ENCODE results near the gene GPR143. TPM values are rescaled to one million over a fixed set of nuclear protein-coding genes. Genes with fewer than 3 reads are reported as not detected.

Gene GPR143
- total and polyA plus RNA-seq, 2 of the 4 experiments (the other 2 are of a cell fraction): 0.07 TPM; not detected in 1

- Histone ChIP-seq H4K91ac (ENCODE audit: insufficient read depth, low read depth, low read length) (no peak overlapping the region), H4K20me1 (ENCODE audit: insufficient read depth, low read length) (no peaks in the 10 kb centered on the region), H3K56ac (ENCODE audit: extremely low read depth, insufficient read depth, low read length) (no peak overlapping the region), H3K36me3 (ENCODE audit: control insufficient read depth, insufficient read depth, low read length) (peaks cover 3% of the 10 kb centered on the region), H3K18ac (ENCODE audit: low read depth, low read length) (no peak overlapping the region), H2AFZ (replicated peaks; ENCODE audit: low read length, poor library complexity) (no peak overlapping the region), H2BK120ac (ENCODE audit: low read depth, low read length) (no peak overlapping the region), H2BK20ac (ENCODE audit: low read depth, low read length) (no peak overlapping the region), H2AK5ac (ENCODE audit: low read depth, low read length) (no peak overlapping the region), H3K27ac (ENCODE audit: insufficient read depth, low read length) (no peak overlapping the region; the same call in 1 of the 2 replicates), H3K9me3 (ENCODE audit: control insufficient read depth, insufficient read depth, low read length) (peaks cover 3% of the 10 kb centered on the region; the same call in 1 of the 2 replicates), H3K14ac (replicated peaks; ENCODE audit: low read depth, low read length) (no peak overlapping the region; the same call in 1 of the 2 replicates), H3K9ac (ENCODE audit: low read depth, low read length) (no peak overlapping the region), H3K4me3 (ENCODE audit: insufficient read depth, low read depth, low read length) (no peak overlapping the region), H4K5ac (ENCODE audit: low read depth, low read length) (no peak overlapping the region), H2AK9ac (replicated peaks; ENCODE audit: low read depth, low read length, poor library complexity) (no peak overlapping the region), H3K9me1 (ENCODE audit: insufficient read depth, low read length) (peaks cover 13% of the 10 kb centered on the region), H2BK5ac (ENCODE audit: low read depth, low read length, poor library complexity, severe bottlenecking) (no peak overlapping the region), H3K4me2 (ENCODE audit: low read depth, low read length) (no peak overlapping the region), H3K23ac (ENCODE audit: low read depth, low read length) (no peak overlapping the region), H3K4me1 (ENCODE audit: control insufficient read depth, insufficient read depth, low read length) (peaks cover 2% of the 10 kb centered on the region; the same call in 1 of the 2 replicates), H3K4ac (ENCODE audit: low read depth, low read length) (no peak overlapping the region), H3K79me1 (ENCODE audit: low read depth in 1 of 2, low read length in 2 of 2) (peaks cover 0 to 59% of the 10 kb centered on the region in 2 experiments; a peak in 3 of 4 replicates), H4K8ac (ENCODE audit: low read depth in 2 of 2, low read length in 2 of 2) (no peak overlapping the region), H2BK15ac (ENCODE audit: low read depth, low read length) (no peak overlapping the region), H3K27me3 (ENCODE audit: control insufficient read depth, insufficient read depth, low read length) (no peaks in the 10 kb centered on the region)
- ATAC-seq (ENCODE audit: low read depth) (peak; percentile 53), DNase-seq (peak; percentile 63)
- dilution Hi-C loops (cut with HindIII; ENCODE audit: low sequenced_read_pairs, unreplicated experiment): no loop called here
- CTCF ChIA-PET: interaction anchor here (0.6 kb wide), 1 partner anchor 120 kb away, joined by 3 read pairs; no protein-coding TSS in a partner anchor
- intact Hi-C loops (cut with micrococcal nuclease): no loop called here
- no peak for TF ChIP-seq NFE2L2 (IDR thresholded peaks at IDR 0.05; ENCODE audit: low read depth, low read length)
- TF ChIP-seq CHD1 (IDR thresholded peaks at IDR 0.05; ENCODE audit: low read depth, low read length): no peak
- TF ChIP-seq RFX5 (IDR thresholded peaks at IDR 0.05; ENCODE audit: low read depth, low read length): no peak
- TF ChIP-seq RAD21 (IDR thresholded peaks at IDR 0.05; ENCODE audit: low read length): no peak
- no peak for TF ChIP-seq SMC3 (IDR thresholded peaks at IDR 0.05; ENCODE audit: low read depth, low read length)
- no peak for TF ChIP-seq BHLHE40 (IDR thresholded peaks at IDR 0.05; ENCODE audit: low read depth, low read length)
- no peak for TF ChIP-seq MXI1 (IDR thresholded peaks at IDR 0.05; ENCODE audit: borderline replicate concordance, low read depth, low read length)
- in situ Hi-C loops (cut with MboI; ENCODE audit: low sequenced_read_pairs): no loop called here
- no CpG with 5 or more reads among the region's 3 CpGs for WGBS, 2 experiments (ENCODE audit: extremely low coverage in 2 of 2, insufficient read length in 1 of 2)
- BruUV-seq (replicated peaks): no TSS peak
- POLR2A ChIA-PET (ENCODE audit: unreplicated experiment): no interaction called here
Observed at GRCh38 chrX:9678215-9678965, 87.3 kb downstream of the GPR143 start.
